Trophoblast cell (in vitro differentiated cells and primary cell): ENCODE results near the gene GPC3.
A peak's percentile ranks its signal among the peaks of the same experiment; 100 is the strongest.

Experiments
- DNase-seq, 2 donors: peaks; one replicate each; pipeline ENCODE4 v3.0.0-alpha.2; 2016
- H2AFZ ChIP-seq: 2 replicates; pipeline ENCODE4 v1.6.1; 2013; ENCODE audit warnings: low read length, moderate library complexity, mild to moderate bottlenecking; ENCODE audit not compliant: insufficient read depth, poor library complexity
- H2AK5ac ChIP-seq: 2 replicates; pipeline ENCODE4 v1.6.1; 2013; ENCODE audit warnings: mild to moderate bottlenecking, low read length
- H2BK120ac ChIP-seq: 2 replicates; pipeline ENCODE4 v1.6.1; 2013; ENCODE audit warnings: low read length, mild to moderate bottlenecking, moderate library complexity; ENCODE audit not compliant: insufficient read depth, poor library complexity
- H2BK12ac ChIP-seq: 2 replicates; pipeline ENCODE4 v1.6.1; 2013; ENCODE audit warnings: mild to moderate bottlenecking, low read length, moderate library complexity
- H2BK5ac ChIP-seq: 2 replicates; pipeline ENCODE4 v1.6.1; 2013; ENCODE audit warnings: low read length, low read depth, moderate library complexity, mild to moderate bottlenecking; ENCODE audit not compliant: poor library complexity
- H3K14ac ChIP-seq: 2 replicates; pipeline ENCODE4 v1.6.1; 2013; ENCODE audit warnings: mild to moderate bottlenecking, low read length
- H3K18ac ChIP-seq: 2 replicates; pipeline ENCODE4 v1.6.1; 2013; ENCODE audit warnings: mild to moderate bottlenecking, low read length
- H3K23ac ChIP-seq: 2 replicates; pipeline ENCODE4 v1.6.1; 2013; ENCODE audit warnings: low read length
- H3K27ac ChIP-seq: 2 replicates; pipeline ENCODE4 v1.5.1; 2013; ENCODE audit warnings: low read depth, mild to moderate bottlenecking, inconsistent platforms, low read length, moderate library complexity
- H3K27me3 ChIP-seq: 2 replicates; pipeline ENCODE4 v1.6.1; 2013; ENCODE audit warnings: inconsistent platforms, mild to moderate bottlenecking, low read length, moderate library complexity; ENCODE audit not compliant: insufficient read depth
- H3K36me3 ChIP-seq, 2 experiments: 1 replicate in 1 of 2; 2 replicates in 1 of 2; pipeline ENCODE4 v1.6.1; 2013; ENCODE audit warnings: low read length in 2 of 2, mild to moderate bottlenecking in 2 of 2, moderate library complexity in 1 of 2; ENCODE audit not compliant: insufficient read depth in 2 of 2, control insufficient read depth in 1 of 2
- H3K4ac ChIP-seq: 2 replicates; pipeline ENCODE4 v1.6.1; 2013; ENCODE audit warnings: low read depth, mild to moderate bottlenecking, low read length, moderate library complexity
- H3K4me1 ChIP-seq, 2 experiments: 1 replicate in 1 of 2; 2 replicates in 1 of 2; pipeline ENCODE4 v1.6.1; 2013; ENCODE audit warnings: low read length in 2 of 2, mild to moderate bottlenecking in 2 of 2, moderate library complexity in 1 of 2; ENCODE audit not compliant: insufficient read depth in 2 of 2, control insufficient read depth in 1 of 2
- H3K4me2 ChIP-seq: 2 replicates; pipeline ENCODE4 v1.6.1; 2013; ENCODE audit warnings: inconsistent platforms, mild to moderate bottlenecking, low read length, moderate library complexity
- H3K4me3 ChIP-seq: 2 replicates; pipeline ENCODE4 v1.5.1; 2013; ENCODE audit warnings: mild to moderate bottlenecking, low read depth, low read length, inconsistent platforms
- H3K79me1 ChIP-seq: one replicate; pipeline ENCODE4 v1.6.1; 2013; ENCODE audit warnings: low read length
- H3K79me2 ChIP-seq: 2 replicates; pipeline ENCODE4 v1.6.1; 2013; ENCODE audit warnings: low read length, mild to moderate bottlenecking; ENCODE audit not compliant: control insufficient read depth, insufficient read depth, poor library complexity
- H3K9ac ChIP-seq: 2 replicates; pipeline ENCODE4 v1.6.1; 2013; ENCODE audit warnings: mild to moderate bottlenecking, low read length
- H3K9me3 ChIP-seq: 2 replicates; pipeline ENCODE4 v1.6.1; 2013; ENCODE audit warnings: low read depth, mild to moderate bottlenecking, control low read depth, inconsistent platforms, low read length; ENCODE audit not compliant: insufficient read depth
- H4K12ac ChIP-seq: 2 replicates; pipeline ENCODE4 v1.6.1; 2013; ENCODE audit warnings: low read depth, mild to moderate bottlenecking, low read length, moderate library complexity
- H4K8ac ChIP-seq: 2 replicates; pipeline ENCODE4 v1.6.1; 2013; ENCODE audit warnings: low read depth, mild to moderate bottlenecking, low read length, moderate library complexity
- H4K91ac ChIP-seq: one replicate; pipeline ENCODE4 v1.6.1; 2013; ENCODE audit warnings: low read depth, mild to moderate bottlenecking, low read length, moderate library complexity
- WGBS: extraction: QIAGEN DNeasy Blood & Tissue Kit; methylation state at CpG from one replicate; pipeline ENCODE4 v1.1.7; 2013; ENCODE audit warnings: missing lambda C conversion rate; ENCODE audit not compliant: insufficient read length, insufficient coverage; ENCODE audit errors: extremely low coverage; 5-methylcytosine and 5-hydroxymethylcytosine counted together

Gene GPC3

GRCh38 chrX:134002921-134003615, 17.7 kb upstream of the GPC3 start:
- Histone ChIP-seq H3K14ac (no peak overlapping the region), H2BK12ac (no peak overlapping the region), H3K4me3 (no peak overlapping the region), H3K4me1 (peaks cover 3 to 8% of the 10 kb centered on the region in 2 experiments), H2AFZ (no peak overlapping the region), H3K79me1 (peaks cover 5% of the 10 kb centered on the region), H3K36me3 (no peaks in the 10 kb centered on the region), H3K4me2 (no peak overlapping the region), H3K27ac (no peak overlapping the region), H3K18ac (no peak overlapping the region), H4K91ac (no peak overlapping the region), H3K9ac (no peak overlapping the region), H3K4ac (no peak overlapping the region), H3K9me3 (no peaks in the 10 kb centered on the region), H4K8ac (no peak overlapping the region), H4K12ac (no peak overlapping the region), H2AK5ac (no peak overlapping the region), H3K23ac (no peak overlapping the region), H3K79me2 (no peaks in the 10 kb centered on the region), H2BK5ac (no peak overlapping the region), H3K27me3 (no peaks in the 10 kb centered on the region), H2BK120ac (no peak overlapping the region)
- no CpG with 5 or more reads among the region's 4 CpGs for WGBS
- no peak for DNase-seq

- H3K79me1 ChIP-seq = peaks cover 7% of the 10 kb centered on the region
- no peaks in the 10 kb centered on the region for H3K27me3 ChIP-seq
- H3K4ac ChIP-seq = no peak overlapping the region
- peak overlapping the region; percentile 78 for H3K27ac ChIP-seq
- H4K8ac ChIP-seq = no peak overlapping the region
- H2BK12ac ChIP-seq = peak overlapping the region; percentile 71
- no peak overlapping the region for H4K12ac ChIP-seq
- no peak overlapping the region for H3K9ac ChIP-seq
- peak overlapping the region; percentile 73 for H4K91ac ChIP-seq
- H3K9me3 ChIP-seq = no peaks in the 10 kb centered on the region
- no CpG with 5 or more reads among the region's 14 CpGs for WGBS
- no peaks in the 10 kb centered on the region for H3K36me3 ChIP-seq
- peak overlapping the region; percentile 37 for H2AK5ac ChIP-seq
- peaks cover 3 to 8% of the 10 kb centered on the region in 2 experiments for H3K4me1 ChIP-seq
- H3K14ac ChIP-seq = peak overlapping the region; percentile 30
- no peaks in the 10 kb centered on the region for H3K79me2 ChIP-seq
- H3K18ac ChIP-seq = no peak overlapping the region
- H3K4me2 ChIP-seq = no peak overlapping the region
- H3K4me3 ChIP-seq = no peak overlapping the region
- H2AFZ ChIP-seq = no peak overlapping the region
- H2BK5ac ChIP-seq = peak overlapping the region; percentile 63
- no peak overlapping the region for H2BK120ac ChIP-seq
- no peak overlapping the region for H3K23ac ChIP-seq
- DNase-seq = no peak
These were observed 15.2 kb upstream of the GPC3 start for GRCh38 chrX:134000260-134001245.

GRCh38 chrX:133999031-133999705, 13.8 kb upstream of the GPC3 start:
- WGBS = no CpG with 5 or more reads among the region's 12 CpGs
- Histone ChIP-seq H3K9me3 (no peaks in the 10 kb centered on the region), H3K36me3 (no peaks in the 10 kb centered on the region), H3K27me3 (no peaks in the 10 kb centered on the region), H3K14ac (peak overlapping the region; percentile 93), H2BK120ac (peak overlapping the region; percentile 95), H3K18ac (peak overlapping the region; percentile 88), H3K4me2 (no peak overlapping the region), H4K8ac (peak overlapping the region; percentile 60), H3K27ac (peak overlapping the region; percentile 97), H2BK12ac (peak overlapping the region; percentile 84), H2AFZ (no peak overlapping the region), H2BK5ac (peak overlapping the region; percentile 95), H3K4ac (peak overlapping the region; percentile 89), H3K23ac (no peak overlapping the region), H2AK5ac (no peak overlapping the region), H3K4me1 (peaks cover 3 to 8% of the 10 kb centered on the region in 2 experiments), H3K79me1 (peaks cover 7% of the 10 kb centered on the region), H4K91ac (peak overlapping the region; percentile 92), H3K9ac (no peak overlapping the region), H4K12ac (peak overlapping the region; percentile 18), H3K4me3 (no peak overlapping the region), H3K79me2 (no peaks in the 10 kb centered on the region)
- DNase-seq = no peak

GRCh38 chrX:133995759-133996158, 10.4 kb upstream of the GPC3 start:
- no peak overlapping the region for H3K18ac ChIP-seq
- no peaks in the 10 kb centered on the region for H3K36me3 ChIP-seq
- H3K79me1 ChIP-seq = peaks cover 7% of the 10 kb centered on the region
- H3K4me2 ChIP-seq = no peak overlapping the region
- H4K91ac ChIP-seq = no peak overlapping the region
- H3K4ac ChIP-seq = no peak overlapping the region
- H3K79me2 ChIP-seq = no peaks in the 10 kb centered on the region
- no peak overlapping the region for H2BK120ac ChIP-seq
- H3K9me3 ChIP-seq = no peaks in the 10 kb centered on the region
- DNase-seq = no peak
- H3K27me3 ChIP-seq = no peaks in the 10 kb centered on the region
- no peak overlapping the region for H4K8ac ChIP-seq
- H2AK5ac ChIP-seq = no peak overlapping the region
- no peak overlapping the region for H3K4me3 ChIP-seq
- H3K9ac ChIP-seq = no peak overlapping the region
- no peak overlapping the region for H3K23ac ChIP-seq
- no peak overlapping the region for H3K14ac ChIP-seq
- no peak overlapping the region for H3K27ac ChIP-seq
- no peak overlapping the region for H2BK12ac ChIP-seq
- no peak overlapping the region for H2AFZ ChIP-seq
- H4K12ac ChIP-seq = no peak overlapping the region
- H2BK5ac ChIP-seq = no peak overlapping the region
- peaks cover 3 to 8% of the 10 kb centered on the region in 2 experiments for H3K4me1 ChIP-seq
